Fibroblast of lung (primary cell): ENCODE measurements around the gene SEPTIN8. TPM values are rescaled to one million over a fixed set of nuclear protein-coding genes. Genes with fewer than 3 reads are reported as not detected.

Experiments
- DNase-seq, 2 donors: peaks; one replicate each; pipeline versions ENCODE4 v3.0.0 to v3.0.0-alpha.2; 2010; ENCODE audit warnings: low read depth in 2 of 2
- H2AFZ ChIP-seq: 2 replicates; pipeline ENCODE4 v1.5.1; 2012; ENCODE audit warnings: low read length, control low read depth, inconsistent platforms
- H3K27ac ChIP-seq: 2 replicates; pipeline ENCODE4 v1.5.1; 2011; ENCODE audit warnings: low read length, control low read depth; ENCODE audit not compliant: insufficient read depth
- H3K27me3 ChIP-seq: 2 replicates; pipeline ENCODE4 v1.5.1; 2011; ENCODE audit warnings: mild to moderate bottlenecking, low read length; ENCODE audit not compliant: control insufficient read depth, insufficient read depth
- H3K36me3 ChIP-seq: 2 replicates; pipeline ENCODE4 v1.5.1; 2011; ENCODE audit warnings: low read length; ENCODE audit not compliant: control insufficient read depth, insufficient read depth
- H3K4me1 ChIP-seq: 2 replicates; pipeline ENCODE4 v1.5.1; 2011; ENCODE audit warnings: low read length; ENCODE audit not compliant: control insufficient read depth, insufficient read depth; ENCODE audit errors: extremely low read depth
- H3K4me2 ChIP-seq: 2 replicates; pipeline ENCODE4 v1.5.1; 2011; ENCODE audit warnings: low read length, control low read depth; ENCODE audit not compliant: insufficient read depth; ENCODE audit errors: extremely low read depth
- H3K4me3 ChIP-seq, 4 experiments: fragments of 200-600 bp in 1 of 4; sonication (generic) in 1 of 4; replicated peaks in 1 of 4; 2 replicates each; pipeline ENCODE4 v1.5.1; 2011 to 2016; ENCODE audit warnings: low read length in 4 of 4, low read depth in 3 of 4, mild to moderate bottlenecking in 3 of 4, control low read depth in 2 of 4, inconsistent platforms in 1 of 4, mixed read lengths in 1 of 4; ENCODE audit not compliant: insufficient read depth in 1 of 4; ENCODE audit errors: control extremely low read depth in 1 of 4
- H3K79me2 ChIP-seq: 2 replicates; pipeline ENCODE4 v1.5.1; 2012; ENCODE audit warnings: mild to moderate bottlenecking, low read length, inconsistent platforms; ENCODE audit not compliant: control insufficient read depth, insufficient read depth
- H3K9ac ChIP-seq: 2 replicates; pipeline ENCODE4 v1.5.1; 2011; ENCODE audit warnings: mild to moderate bottlenecking, low read length, control low read depth; ENCODE audit not compliant: insufficient read depth
- H3K9me3 ChIP-seq: 2 replicates; pipeline ENCODE4 v1.5.1; 2012; ENCODE audit warnings: low read depth, low read length; ENCODE audit not compliant: control insufficient read depth, insufficient read depth
- H4K20me1 ChIP-seq: 2 replicates; pipeline ENCODE4 v1.5.1; 2011; ENCODE audit warnings: low read length; ENCODE audit not compliant: control insufficient read depth, insufficient read depth; ENCODE audit errors: extremely low read depth
- CTCF ChIP-seq, 2 donors: IDR thresholded peaks in 1 of 2; conservative IDR thresholded peaks in 1 of 2; 1 replicate in 1 of 2; 2 replicates in 1 of 2; pipeline ENCODE4 v1.5.1; 2011 to 2012; ENCODE audit warnings: low read length in 2 of 2, control low read depth in 1 of 2, inconsistent platforms in 1 of 2, low read depth in 1 of 2, mild to moderate bottlenecking in 1 of 2
- EZH2 ChIP-seq: IDR thresholded peaks from 2 replicates; pipeline ENCODE4 v1.5.1; 2012; ENCODE audit warnings: low read length, control low read depth, mild to moderate bottlenecking; ENCODE audit errors: missing control alignments
- polyA plus RNA-seq, 2 donors: library from polyadenylated mRNA; depleted of rRNA in 1 of 2; stranded (reverse) in 1 of 2; unstranded in 1 of 2; fragments of >200 nt; gene quantifications; 2 replicates each; pipeline ENCODE4 v1.2.1, GENCODE V29; 2011 to 2012; ENCODE audit warnings: missing spikeins in 1 of 2
- total RNA-seq: library from RNA; depleted of rRNA; stranded (reverse); fragments of >200 nt; gene quantifications from 2 replicates; pipeline ENCODE4 v1.2.1, GENCODE V29; 2014

SEPTIN8 gene
- total and polyA plus RNA-seq, 2 donors (not counting 1 experiment from before 2014, with no cell fraction given), result 62.1 to 64.2 TPM

- H3K79me2 ChIP-seq, result no peaks in the 10 kb centered on the region
- H3K4me2 ChIP-seq, result no peak overlapping the region
- H3K4me1 ChIP-seq, result peaks cover 5% of the 10 kb centered on the region
- no peak overlapping the region for H3K27ac ChIP-seq
- no peak overlapping the region for H3K9ac ChIP-seq
- H3K4me3 ChIP-seq, result no peak overlapping the region
- H2AFZ ChIP-seq, result no peak overlapping the region
- H3K9me3 ChIP-seq, result no peaks in the 10 kb centered on the region
- no peaks in the 10 kb centered on the region for H3K36me3 ChIP-seq
- H3K27me3 ChIP-seq, result no peaks in the 10 kb centered on the region
- H4K20me1 ChIP-seq, result no peaks in the 10 kb centered on the region
- DNase-seq, result peak in 1 of 2 donors; percentile 50
- TF ChIP-seq EZH2 (no peak), CTCF (conservative IDR thresholded peaks at IDR 0.05 in 1 of 2, IDR thresholded peaks at IDR 0.05 in 1 of 2; ENCODE audit: low read depth in 1 of 2, low read length in 2 of 2) (no peak)
Observed at GRCh38 chr5:132785365-132785764, 8.3 kb upstream of the SEPTIN8 start.

- H3K27ac ChIP-seq, result no peak overlapping the region
- no peak overlapping the region for H3K4me2 ChIP-seq
- no peaks in the 10 kb centered on the region for H4K20me1 ChIP-seq
- TF ChIP-seq CTCF (conservative IDR thresholded peaks at IDR 0.05 in 1 of 2, IDR thresholded peaks at IDR 0.05 in 1 of 2; ENCODE audit: low read depth in 1 of 2, low read length in 2 of 2) (no peak), EZH2 (no peak)
- H3K4me3 ChIP-seq, result no peak overlapping the region
- H3K36me3 ChIP-seq, result no peaks in the 10 kb centered on the region
- peak; percentile 25 to 79 for DNase-seq
- H3K4me1 ChIP-seq, result peaks cover 12% of the 10 kb centered on the region
- H3K79me2 ChIP-seq, result no peaks in the 10 kb centered on the region
- H2AFZ ChIP-seq, result peak overlapping the region; percentile 77
- H3K9me3 ChIP-seq, result no peaks in the 10 kb centered on the region
- H3K27me3 ChIP-seq, result no peaks in the 10 kb centered on the region
- H3K9ac ChIP-seq, result no peak overlapping the region
Observed at GRCh38 chr5:132782101-132782500, 5.1 kb upstream of the SEPTIN8 start.

GRCh38 chr5:132781029-132781428 lies 4.0 kb upstream of the SEPTIN8 start:
- Histone ChIP-seq H3K4me1 (peaks cover 10% of the 10 kb centered on the region), H4K20me1 (no peaks in the 10 kb centered on the region), H3K4me2 (no peak overlapping the region), H3K79me2 (peaks cover 5% of the 10 kb centered on the region), H3K9me3 (no peaks in the 10 kb centered on the region), H2AFZ (no peak overlapping the region), H3K36me3 (no peaks in the 10 kb centered on the region), H3K4me3 (no peak overlapping the region), H3K9ac (no peak overlapping the region), H3K27me3 (no peaks in the 10 kb centered on the region), H3K27ac (no peak overlapping the region)
- TF ChIP-seq CTCF (conservative IDR thresholded peaks at IDR 0.05 in 1 of 2, IDR thresholded peaks at IDR 0.05 in 1 of 2; ENCODE audit: low read depth in 1 of 2, low read length in 2 of 2), result no peak
- TF ChIP-seq EZH2, result no peak
- no peak for DNase-seq
